ENCODE results near the gene UBE2I.

UBE2I gene

GRCh38 chr16:1347286-1347855 is 37.9 kb downstream of the UBE2I start:
- no peak overlapping the region for H2AFZ ChIP-seq (ENCODE audit: low read length)
- no peaks in the 10 kb centered on the region for H3K9me2 ChIP-seq (ENCODE audit: low read depth, low read length)
- H3K4me3 ChIP-seq (ENCODE audit: low read depth, low read length, poor library complexity, severe bottlenecking), result no peak overlapping the region
- H3F3A ChIP-seq (ENCODE audit: insufficient read depth, low read length), result no peaks in the 10 kb centered on the region
- H3K79me2 ChIP-seq (ENCODE audit: insufficient read depth, low read length), result 0 out of 2 replicates have a peak, but pooled peaks cover 3% of the 10 kb centered on the region
- no peak overlapping the region for H3K27ac ChIP-seq (ENCODE audit: low read depth, low read length, poor library complexity, severe bottlenecking)
- H3K4me2 ChIP-seq (ENCODE audit: low read length), result no peak overlapping the region
- TF ChIP-seq EZH2 (IDR thresholded peaks at IDR 0.05; ENCODE audit: borderline replicate concordance, low read length), result no peak
- no peak for TF ChIP-seq CTCF (IDR thresholded peaks at IDR 0.05; ENCODE audit: low read length)
- peaks cover 4% of the 10 kb centered on the region; the same call in 1 of the 2 replicates for H3K27me3 ChIP-seq (ENCODE audit: insufficient read depth, low read length)
- no peaks in the 10 kb centered on the region for H3K9me3 ChIP-seq (ENCODE audit: low read length)
- H3K9ac ChIP-seq (ENCODE audit: low read length), result no peak overlapping the region
- H3K36me3 ChIP-seq (ENCODE audit: insufficient read depth, low read length), result peaks cover 19% of the 10 kb centered on the region
- no peaks in the 10 kb centered on the region for H4K20me1 ChIP-seq (ENCODE audit: insufficient read depth, low read length)
- peaks cover 31% of the 10 kb centered on the region for H3K4me1 ChIP-seq (ENCODE audit: insufficient read depth, low read length, severe bottlenecking)

GRCh38 chr16:1347962-1348361 is 38.5 kb downstream of the UBE2I start:
- Histone ChIP-seq H4K20me1 (ENCODE audit: insufficient read depth, low read length) (no peaks in the 10 kb centered on the region), H3K4me2 (ENCODE audit: low read length) (no peak overlapping the region), H3F3A (ENCODE audit: insufficient read depth, low read length) (no peaks in the 10 kb centered on the region), H3K9me3 (ENCODE audit: low read length) (no peaks in the 10 kb centered on the region), H3K9me2 (ENCODE audit: low read depth, low read length) (no peaks in the 10 kb centered on the region), H3K36me3 (ENCODE audit: insufficient read depth, low read length) (peaks cover 19% of the 10 kb centered on the region), H3K4me1 (ENCODE audit: insufficient read depth, low read length, severe bottlenecking) (peaks cover 32% of the 10 kb centered on the region), H3K4me3 (ENCODE audit: low read depth, low read length, poor library complexity, severe bottlenecking) (no peak overlapping the region), H2AFZ (ENCODE audit: low read length) (no peak overlapping the region), H3K27me3 (ENCODE audit: insufficient read depth, low read length) (peaks cover 4% of the 10 kb centered on the region; the same call in 1 of the 2 replicates), H3K9ac (ENCODE audit: low read length) (no peak overlapping the region), H3K27ac (ENCODE audit: low read depth, low read length, poor library complexity, severe bottlenecking) (no peak overlapping the region), H3K79me2 (ENCODE audit: insufficient read depth, low read length) (0 out of 2 replicates have a peak, but pooled peaks cover 7% of the 10 kb centered on the region)
- TF ChIP-seq CTCF (IDR thresholded peaks at IDR 0.05; ENCODE audit: low read length) (no peak), EZH2 (IDR thresholded peaks at IDR 0.05; ENCODE audit: borderline replicate concordance, low read length) (no peak)

- H3K27ac ChIP-seq (ENCODE audit: low read depth, low read length, poor library complexity, severe bottlenecking), result no peak overlapping the region
- no peaks in the 10 kb centered on the region for H3F3A ChIP-seq (ENCODE audit: insufficient read depth, low read length)
- H3K27me3 ChIP-seq (ENCODE audit: insufficient read depth, low read length), result peaks cover 4% of the 10 kb centered on the region; the same call in 1 of the 2 replicates
- TF ChIP-seq EZH2 (IDR thresholded peaks at IDR 0.05; ENCODE audit: borderline replicate concordance, low read length) (no peak), CTCF (IDR thresholded peaks at IDR 0.05; ENCODE audit: low read length) (no peak)
- peaks cover 35% of the 10 kb centered on the region for H3K4me1 ChIP-seq (ENCODE audit: insufficient read depth, low read length, severe bottlenecking)
- H3K36me3 ChIP-seq (ENCODE audit: insufficient read depth, low read length), result peaks cover 19% of the 10 kb centered on the region
- H3K9me3 ChIP-seq (ENCODE audit: low read length), result no peaks in the 10 kb centered on the region
- no peak overlapping the region for H3K9ac ChIP-seq (ENCODE audit: low read length)
- no peak overlapping the region for H3K4me2 ChIP-seq (ENCODE audit: low read length)
- H2AFZ ChIP-seq (ENCODE audit: low read length), result no peak overlapping the region
- no peaks in the 10 kb centered on the region for H4K20me1 ChIP-seq (ENCODE audit: insufficient read depth, low read length)
- H3K9me2 ChIP-seq (ENCODE audit: low read depth, low read length), result no peaks in the 10 kb centered on the region
- H3K4me3 ChIP-seq (ENCODE audit: low read depth, low read length, poor library complexity, severe bottlenecking), result no peak overlapping the region
- 0 out of 2 replicates have a peak, but pooled peaks cover 7% of the 10 kb centered on the region for H3K79me2 ChIP-seq (ENCODE audit: insufficient read depth, low read length)
Observed at GRCh38 chr16:1348441-1348840, 39.0 kb downstream of the UBE2I start.

All from OCI-LY1 (cell line).